ENCODE measurements around the gene PRCP. TPM values are rescaled to one million over a fixed set of nuclear protein-coding genes. Genes with fewer than 3 reads are reported as not detected.

The PRCP gene
- total and polyA plus RNA-seq, 2 donors (not counting 3 experiments of a cell fraction or from before 2014, with no cell fraction given): 170 to 277 TPM

DNA sequence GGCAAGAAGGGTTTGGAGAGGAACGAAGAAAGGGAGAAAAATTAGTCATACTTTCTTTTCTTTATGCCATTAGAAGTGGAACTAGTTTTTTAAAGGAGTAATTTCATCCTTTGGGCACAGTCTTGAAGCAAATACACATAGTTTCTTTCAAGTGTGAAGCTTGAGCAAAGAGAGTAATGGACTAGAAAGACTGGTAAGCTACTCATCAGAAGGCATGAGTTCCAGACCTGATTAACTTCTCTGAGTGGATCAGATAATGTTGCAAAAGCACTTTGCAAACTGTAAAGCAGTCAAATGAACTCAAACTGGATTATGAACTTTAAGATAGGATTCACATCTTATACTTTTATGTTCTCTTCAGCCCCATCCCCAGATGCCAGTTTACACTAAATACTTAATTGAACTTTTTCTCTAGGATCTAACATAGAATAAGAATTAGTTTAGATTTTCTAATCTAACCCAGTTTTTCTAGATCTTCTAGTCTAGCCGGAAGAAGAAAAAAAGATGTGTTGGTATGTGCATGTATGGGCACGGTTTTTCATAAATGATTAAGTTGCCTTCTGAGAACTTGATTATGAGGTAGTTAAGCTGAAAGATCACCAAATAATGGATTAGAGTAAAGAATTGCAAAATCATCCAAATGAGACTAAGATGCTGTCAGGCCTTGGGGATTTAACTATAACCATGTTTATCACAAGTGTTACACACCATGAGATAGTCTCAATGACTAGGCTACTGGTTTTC is 3.8 kb upstream of the PRCP start:
- peaks cover 27% of the 10 kb centered on the region for H3K4me1 ChIP-seq (ENCODE audit: control insufficient read depth, extremely low read depth, insufficient read depth, low read length)
- no peak overlapping the region for H3K9ac ChIP-seq (replicated peaks; ENCODE audit: extremely low read depth, insufficient read depth, low read length)
- POLR2A ChIA-PET: no interaction called here
- H4K20me1 ChIP-seq (replicated peaks; ENCODE audit: control insufficient read depth, extremely low read depth, insufficient read depth, low read length): no peaks in the 10 kb centered on the region
- no peaks in the 10 kb centered on the region for H3K9me3 ChIP-seq (replicated peaks; ENCODE audit: control insufficient read depth, insufficient read depth, low read length)
- FAIRE-seq: no peak
- peaks cover 33% of the 10 kb centered on the region for H3K79me2 ChIP-seq (ENCODE audit: control insufficient read depth, insufficient read depth, low read length)
- CTCF ChIA-PET: interaction anchor here (1.5 to 9.1 kb wide), 3 partner anchors 23 to 346 kb away, joined by 3 to 191 read pairs (median 4); no protein-coding TSS in a partner anchor
- dilution Hi-C loops (cut with MboI; ENCODE audit: extremely low pct_ligation_motif_present, low sequenced_read_pairs): no loop called here
- TF ChIP-seq MAX (IDR thresholded peaks at IDR 0.05; ENCODE audit: insufficient read depth, insufficient read length) (no peak), JUN (IDR thresholded peaks at IDR 0.05; ENCODE audit: borderline replicate concordance, insufficient read depth, insufficient read length, low read depth) (no peak), FOS (IDR thresholded peaks at IDR 0.05; ENCODE audit: borderline replicate concordance, insufficient read depth, low read length) (no peak), MYC (IDR thresholded peaks at IDR 0.05; ENCODE audit: low read depth, low read length) (no peak), POLR2AphosphoS5 (IDR thresholded peaks at IDR 0.05; ENCODE audit: insufficient read depth, low read depth, low read length) (no peak), EZH2 (IDR thresholded peaks at IDR 0.05; ENCODE audit: borderline replicate concordance, low read depth, low read length, severe bottlenecking) (no peak)
- no peak overlapping the region for H3K4me2 ChIP-seq (ENCODE audit: insufficient read depth, low read length)
- no peak overlapping the region for H2AFZ ChIP-seq (ENCODE audit: low read depth, low read length)
- intact Hi-C loops (cut with micrococcal nuclease): loop anchor here (10.0 kb wide), 1 partner anchor 381 kb away; the partner anchor contains the start of gene CCDC90B
- no peaks in the 10 kb centered on the region for H3K9me1 ChIP-seq (replicated peaks; ENCODE audit: control insufficient read depth, extremely low read depth, insufficient read depth, low read length)
- no peaks in the 10 kb centered on the region for H3K27me3 ChIP-seq (ENCODE audit: control insufficient read depth in 2 of 2, insufficient read depth in 2 of 2, low read length in 2 of 2)
- H3K4me3 ChIP-seq (replicated peaks in 1 of 3; ENCODE audit: insufficient read depth in 1 of 3, low read depth in 1 of 3, low read length in 3 of 3): no peak overlapping the region
- H3K27ac ChIP-seq (ENCODE audit: insufficient read depth, low read depth, low read length): no peak overlapping the region
- no peak for DNase-seq (ENCODE audit: low read depth, low spot score)
- H3K36me3 ChIP-seq (ENCODE audit: control insufficient read depth in 2 of 2, extremely low read depth in 1 of 2, insufficient read depth in 2 of 2, low read length in 2 of 2): no peaks in the 10 kb centered on the region
- BruUV-seq (replicated peaks): no TSS peak

DNA sequence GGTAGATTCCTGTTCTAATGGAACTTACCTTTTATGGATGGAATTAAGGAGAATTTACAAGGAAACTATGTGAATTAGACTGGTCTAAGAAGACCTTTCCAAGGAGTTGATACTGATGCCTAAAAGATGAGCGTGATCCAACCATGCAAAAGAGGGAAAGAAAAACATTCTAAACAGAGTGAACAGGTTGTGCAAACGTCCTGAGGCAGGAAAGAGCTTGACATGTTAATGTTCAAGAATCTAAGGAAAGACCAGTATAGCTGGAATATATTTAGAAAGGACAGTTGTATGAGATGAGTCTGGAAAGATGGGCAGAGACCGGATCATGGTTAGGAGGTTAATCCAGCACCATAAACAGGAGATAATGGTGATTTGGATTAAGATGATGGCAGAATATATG is 2.6 kb upstream of the PRCP start:
- no peak overlapping the region for H3K9ac ChIP-seq (replicated peaks; ENCODE audit: extremely low read depth, insufficient read depth, low read length)
- H3K27ac ChIP-seq (ENCODE audit: insufficient read depth, low read depth, low read length): no peak overlapping the region
- peaks cover 35% of the 10 kb centered on the region for H3K4me1 ChIP-seq (ENCODE audit: control insufficient read depth, extremely low read depth, insufficient read depth, low read length)
- H4K20me1 ChIP-seq (replicated peaks; ENCODE audit: control insufficient read depth, extremely low read depth, insufficient read depth, low read length): no peaks in the 10 kb centered on the region
- no peaks in the 10 kb centered on the region for H3K9me1 ChIP-seq (replicated peaks; ENCODE audit: control insufficient read depth, extremely low read depth, insufficient read depth, low read length)
- no TSS peak for BruUV-seq (replicated peaks)
- no peaks in the 10 kb centered on the region for H3K9me3 ChIP-seq (replicated peaks; ENCODE audit: control insufficient read depth, insufficient read depth, low read length)
- H3K4me3 ChIP-seq (replicated peaks in 1 of 3; ENCODE audit: insufficient read depth in 1 of 3, low read depth in 1 of 3, low read length in 3 of 3): no peak overlapping the region
- intact Hi-C loops (cut with micrococcal nuclease): loop anchor here (1.0 to 10.0 kb wide), 2 partner anchors 382 to 917 kb away; partner anchors contain the start of gene CCDC90B
- DNase-seq (ENCODE audit: low read depth, low spot score) (no peak), FAIRE-seq (no peak)
- peaks cover 33% of the 10 kb centered on the region for H3K79me2 ChIP-seq (ENCODE audit: control insufficient read depth, insufficient read depth, low read length)
- TF ChIP-seq, protein P1, sequence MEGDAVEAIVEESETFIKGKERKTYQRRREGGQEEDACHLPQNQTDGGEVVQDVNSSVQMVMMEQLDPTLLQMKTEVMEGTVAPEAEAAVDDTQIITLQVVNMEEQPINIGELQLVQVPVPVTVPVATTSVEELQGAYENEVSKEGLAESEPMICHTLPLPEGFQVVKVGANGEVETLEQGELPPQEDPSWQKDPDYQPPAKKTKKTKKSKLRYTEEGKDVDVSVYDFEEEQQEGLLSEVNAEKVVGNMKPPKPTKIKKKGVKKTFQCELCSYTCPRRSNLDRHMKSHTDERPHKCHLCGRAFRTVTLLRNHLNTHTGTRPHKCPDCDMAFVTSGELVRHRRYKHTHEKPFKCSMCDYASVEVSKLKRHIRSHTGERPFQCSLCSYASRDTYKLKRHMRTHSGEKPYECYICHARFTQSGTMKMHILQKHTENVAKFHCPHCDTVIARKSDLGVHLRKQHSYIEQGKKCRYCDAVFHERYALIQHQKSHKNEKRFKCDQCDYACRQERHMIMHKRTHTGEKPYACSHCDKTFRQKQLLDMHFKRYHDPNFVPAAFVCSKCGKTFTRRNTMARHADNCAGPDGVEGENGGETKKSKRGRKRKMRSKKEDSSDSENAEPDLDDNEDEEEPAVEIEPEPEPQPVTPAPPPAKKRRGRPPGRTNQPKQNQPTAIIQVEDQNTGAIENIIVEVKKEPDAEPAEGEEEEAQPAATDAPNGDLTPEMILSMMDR (IDR thresholded peaks at IDR 0.05; ENCODE audit: extremely low read depth in 1 of 2, insufficient read depth in 1 of 2, low read depth in 1 of 2, low read length in 2 of 2): no peak
- TF ChIP-seq MYC (IDR thresholded peaks at IDR 0.05; ENCODE audit: low read depth, low read length) (no peak), MAX (IDR thresholded peaks at IDR 0.05; ENCODE audit: insufficient read depth, insufficient read length) (no peak), EZH2 (IDR thresholded peaks at IDR 0.05; ENCODE audit: borderline replicate concordance, low read depth, low read length, severe bottlenecking) (no peak), POLR2AphosphoS5 (IDR thresholded peaks at IDR 0.05; ENCODE audit: insufficient read depth, low read depth, low read length) (no peak), JUN (IDR thresholded peaks at IDR 0.05; ENCODE audit: borderline replicate concordance, insufficient read depth, insufficient read length, low read depth) (no peak), FOS (IDR thresholded peaks at IDR 0.05; ENCODE audit: borderline replicate concordance, insufficient read depth, low read length) (no peak), GATA2 (IDR thresholded peaks at IDR 0.05; ENCODE audit: insufficient read depth, insufficient read length, low read depth, low read length) (no peak), POLR2A (IDR thresholded peaks at IDR 0.05; ENCODE audit: low read depth, low read length) (no peak)
- CTCF ChIA-PET: interaction anchor here (3.4 to 9.1 kb wide), 2 partner anchors 34 to 347 kb away, joined by 27 to 191 read pairs; no protein-coding TSS in a partner anchor
- H3K27me3 ChIP-seq (ENCODE audit: control insufficient read depth in 2 of 2, insufficient read depth in 2 of 2, low read length in 2 of 2): no peaks in the 10 kb centered on the region
- H3K36me3 ChIP-seq (ENCODE audit: control insufficient read depth in 2 of 2, extremely low read depth in 1 of 2, insufficient read depth in 2 of 2, low read length in 2 of 2): no peaks in the 10 kb centered on the region
- H2AFZ ChIP-seq (ENCODE audit: low read depth, low read length): no peak overlapping the region
- H3K4me2 ChIP-seq (ENCODE audit: insufficient read depth, low read length): no peak overlapping the region
- dilution Hi-C loops (cut with MboI; ENCODE audit: extremely low pct_ligation_motif_present, low sequenced_read_pairs): no loop called here
- POLR2A ChIA-PET: no interaction called here

All from endothelial cell of umbilical vein (primary cell).